Stromal cell of bone marrow (primary cell): ENCODE data around the gene RRAS.
"Not testable (repeated sequence)": the region's sequence is repeated elsewhere in the genome, so short reads cannot be mapped to it uniquely, and the experiment has no call there.

Source experiments
- DNase-seq: peaks from one replicate; pipeline ENCODE4 v3.0.0-alpha.2; 2012; ENCODE audit warnings: low read depth

Gene RRAS

GRCh38 chr19:49631014-49631588 is 8.8 kb downstream of the RRAS start:
- no peak for DNase-seq

- no peak for DNase-seq
These were observed 10.3 kb downstream of the RRAS start for GRCh38 chr19:49629659-49630058.

- DNase-seq: no peak
These were observed 13.7 kb downstream of the RRAS start for GRCh38 chr19:49626226-49626625.

- DNase-seq: no peak
These were observed 14.7 kb downstream of the RRAS start for GRCh38 chr19:49624967-49625910.

GRCh38 chr19:49617860-49618259 is 22.1 kb downstream of the RRAS start:
- DNase-seq: not testable (repeated sequence)

GRCh38 chr19:49616945-49617344 is 23.0 kb downstream of the RRAS start:
- DNase-seq: no peak

GRCh38 chr19:49616532-49616931 is 23.4 kb downstream of the RRAS start:
- no peak for DNase-seq

GRCh38 chr19:49615861-49616260 is 24.1 kb downstream of the RRAS start:
- no peak for DNase-seq

GRCh38 chr19:49614096-49614833 is 25.7 kb downstream of the RRAS start:
- peak; percentile 67 for DNase-seq

GRCh38 chr19:49613374-49613773 is 26.6 kb downstream of the RRAS start:
- DNase-seq: no peak

GRCh38 chr19:49609499-49610092 is 30.3 kb downstream of the RRAS start:
- no peak for DNase-seq

GRCh38 chr19:49605605-49606004 is 34.3 kb downstream of the RRAS start:
- DNase-seq: no peak

- DNase-seq: no peak
These were observed 37.1 kb downstream of the RRAS start for GRCh38 chr19:49602806-49603205.

GRCh38 chr19:49601482-49602038 is 38.4 kb downstream of the RRAS start:
- DNase-seq: no peak

- DNase-seq: no peak
These were observed 40.3 kb downstream of the RRAS start for GRCh38 chr19:49599378-49600295.

- DNase-seq: no peak
These were observed 42.3 kb downstream of the RRAS start for GRCh38 chr19:49597703-49597974.

- no peak for DNase-seq
These were observed 42.8 kb downstream of the RRAS start for GRCh38 chr19:49596954-49597702.

- DNase-seq: no peak
These were observed 43.5 kb downstream of the RRAS start for GRCh38 chr19:49596407-49596806.

- no peak for DNase-seq
These were observed 44.0 kb downstream of the RRAS start for GRCh38 chr19:49595819-49596404.
